ACHN (cell line): ENCODE results near the gene HEATR9.

Source experiments
- DNase-seq: peaks from one replicate; pipeline ENCODE4 v3.0.0-alpha.2; 2015
- in situ Hi-C: cut with HindIII; loops from 2 replicates; pipeline ENCODE4 v1.10.0; 2017; ENCODE audit warnings: low sequenced_read_pairs, low pct_ligation_motif_present, low pct_unique_long_range_greater_than_20kb

The HEATR9 gene

DNA sequence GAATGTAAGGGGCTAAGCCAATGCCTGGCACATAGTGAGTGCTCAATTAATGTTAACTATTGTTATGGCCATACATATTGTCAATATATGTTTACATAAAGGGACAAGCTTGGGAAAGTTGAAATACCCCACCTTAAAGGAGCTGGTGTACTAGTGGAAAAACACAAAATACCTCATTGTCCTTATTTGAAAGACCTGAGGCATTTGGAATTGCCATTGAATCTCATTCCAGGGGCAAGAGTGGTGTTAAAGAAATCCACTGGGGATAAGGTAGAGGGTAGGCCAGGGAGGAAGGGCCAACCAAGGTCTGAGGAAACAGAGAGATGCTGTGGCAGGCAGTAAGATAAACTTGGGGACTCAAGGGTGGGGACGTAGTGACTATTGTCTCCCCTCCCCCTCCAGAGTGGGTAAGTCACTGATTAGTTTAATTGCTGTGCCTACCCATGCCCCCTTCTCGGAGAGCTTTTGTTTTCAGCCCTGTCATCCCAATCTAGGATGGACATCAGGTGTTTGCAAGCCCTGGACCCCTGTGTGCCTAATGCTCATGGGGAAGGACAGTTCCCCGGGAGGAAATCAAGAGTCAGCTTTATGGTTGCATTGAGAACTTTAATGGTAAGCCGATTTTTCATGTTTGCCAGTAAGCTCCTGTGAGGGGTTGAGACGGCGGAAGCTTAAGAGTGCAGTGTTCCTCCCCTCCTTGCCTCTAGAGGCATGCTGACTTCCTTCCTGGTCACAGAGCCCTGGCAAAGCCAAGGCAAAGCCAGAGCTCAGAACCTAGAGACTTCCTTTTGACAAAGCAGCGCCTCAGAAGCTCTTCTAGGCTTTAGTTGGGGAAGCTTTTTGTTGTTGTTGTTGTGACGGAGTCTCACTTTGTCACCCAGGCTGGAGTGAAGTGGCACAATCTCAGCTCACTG lies 2.5 kb upstream of the HEATR9 start:
- in situ Hi-C loops, result no loop called here
- no peak for DNase-seq

- in situ Hi-C loops, result no loop called here
- no peak for DNase-seq
Observed at GRCh38 chr17:35867574-35867973, 1.1 kb downstream of the HEATR9 start.

GRCh38 chr17:35866341-35866950 lies 2.2 kb downstream of the HEATR9 start:
- in situ Hi-C loops, result no loop called here
- no peak for DNase-seq

DNA sequence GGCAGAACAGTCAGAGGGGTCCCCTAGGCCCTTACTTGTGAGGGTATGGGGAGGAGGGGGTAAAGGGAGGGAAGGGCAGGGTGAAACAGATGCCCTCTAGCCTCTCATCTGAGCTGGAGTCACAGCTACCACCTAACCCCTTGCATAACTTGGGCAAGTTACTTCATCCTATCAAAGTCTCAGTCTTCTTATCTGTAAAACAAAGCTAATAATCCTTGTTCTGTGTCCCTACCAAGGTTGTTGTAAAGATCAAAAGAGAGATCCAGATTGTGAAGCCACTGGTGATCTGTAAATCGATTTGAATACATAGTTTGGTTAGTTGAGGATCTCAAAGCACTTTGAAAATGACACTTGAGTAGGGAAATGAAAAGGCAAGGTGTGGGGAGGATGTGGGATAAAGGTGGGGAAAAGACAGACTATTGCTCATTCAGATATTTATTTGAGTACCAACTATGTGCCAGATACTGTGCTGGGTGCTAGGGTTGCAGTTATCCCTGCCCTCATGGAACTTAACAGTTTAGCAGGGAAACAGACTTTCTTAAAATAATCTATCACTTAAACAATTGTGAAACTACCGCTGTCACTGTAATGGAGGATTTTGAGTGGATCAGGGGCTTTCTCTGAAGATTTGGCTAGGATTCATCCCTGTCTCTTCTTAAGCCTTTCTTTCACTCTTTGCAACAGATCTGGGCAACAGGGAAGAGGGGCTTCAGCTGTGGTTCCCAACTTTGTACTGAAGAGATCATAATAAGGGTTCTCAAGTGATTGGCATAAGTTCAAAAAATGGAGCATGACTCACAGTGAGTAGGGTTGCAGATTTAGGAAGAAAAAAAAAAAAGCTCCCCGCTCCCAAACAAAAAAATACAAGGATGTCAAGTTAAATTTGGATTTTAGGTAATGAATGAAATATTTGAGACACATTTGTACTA lies 3.0 kb downstream of the HEATR9 start:
- DNase-seq, result no peak
- in situ Hi-C loops, result no loop called here

DNA sequence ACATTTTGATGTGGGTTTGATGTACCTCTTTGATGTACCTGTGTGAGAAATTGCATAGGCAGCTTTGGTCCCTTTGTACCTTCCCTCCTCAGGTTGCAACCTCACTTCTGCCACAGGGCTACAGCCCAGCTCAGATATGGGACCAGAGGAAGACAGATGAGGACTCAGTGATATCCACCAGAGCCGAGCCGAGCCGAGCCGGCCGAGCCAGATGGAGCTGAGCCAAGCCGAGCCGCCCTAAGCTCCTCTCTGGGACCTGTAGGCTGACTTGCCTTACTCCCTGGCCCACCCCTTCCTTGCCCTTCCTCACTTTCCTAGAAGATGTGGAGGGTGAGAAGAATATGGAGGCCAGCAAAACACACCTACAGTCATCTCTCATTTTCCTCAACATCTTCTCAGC lies 3.8 kb downstream of the HEATR9 start:
- in situ Hi-C loops, result no loop called here

DNA sequence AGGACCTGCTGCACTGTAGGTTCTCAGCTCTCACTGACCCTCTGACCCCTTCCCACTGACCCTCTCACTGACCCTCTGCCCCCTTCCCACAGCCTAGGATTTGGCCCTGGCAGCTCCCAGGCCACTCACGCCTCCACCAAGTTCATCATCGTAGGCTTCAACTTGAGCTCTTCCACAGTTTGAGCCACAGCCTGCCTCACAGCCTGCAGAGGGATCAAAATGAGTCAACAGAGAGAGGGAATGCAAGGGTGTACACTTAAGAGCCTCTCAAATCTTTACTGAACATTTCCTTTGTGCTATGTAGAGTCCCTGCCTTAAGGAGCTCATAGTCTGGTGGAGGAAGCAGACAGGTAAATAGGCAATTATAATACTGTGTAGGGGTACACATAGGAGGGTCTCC lies 12.1 kb downstream of the HEATR9 start:
- no peak for DNase-seq
- in situ Hi-C loops, result no loop called here

More for the DNA sequence above, 3.8 kb downstream of the HEATR9 start:
- no peak for DNase-seq

DNA sequence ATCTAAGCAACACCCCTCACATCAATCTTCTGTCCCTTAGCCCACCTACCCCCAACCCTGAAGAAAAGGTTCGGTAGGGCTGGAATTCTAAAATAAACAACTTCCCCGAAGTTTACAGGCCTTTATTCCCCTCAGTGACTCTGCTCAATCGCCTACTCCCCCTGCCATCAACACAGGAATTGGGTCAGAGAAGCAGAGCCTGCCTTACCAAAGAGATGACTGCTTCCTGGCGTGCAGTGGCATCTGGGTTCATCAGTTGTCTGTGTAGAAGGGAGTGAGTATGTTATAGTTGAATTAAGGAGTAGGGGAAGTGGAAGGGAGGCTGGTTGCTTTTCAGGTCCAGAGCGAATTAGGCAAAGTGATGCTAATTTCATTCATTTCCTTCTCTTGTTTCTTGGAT lies 12.7 kb downstream of the HEATR9 start:
- no peak for DNase-seq
- in situ Hi-C loops, result no loop called here

DNA sequence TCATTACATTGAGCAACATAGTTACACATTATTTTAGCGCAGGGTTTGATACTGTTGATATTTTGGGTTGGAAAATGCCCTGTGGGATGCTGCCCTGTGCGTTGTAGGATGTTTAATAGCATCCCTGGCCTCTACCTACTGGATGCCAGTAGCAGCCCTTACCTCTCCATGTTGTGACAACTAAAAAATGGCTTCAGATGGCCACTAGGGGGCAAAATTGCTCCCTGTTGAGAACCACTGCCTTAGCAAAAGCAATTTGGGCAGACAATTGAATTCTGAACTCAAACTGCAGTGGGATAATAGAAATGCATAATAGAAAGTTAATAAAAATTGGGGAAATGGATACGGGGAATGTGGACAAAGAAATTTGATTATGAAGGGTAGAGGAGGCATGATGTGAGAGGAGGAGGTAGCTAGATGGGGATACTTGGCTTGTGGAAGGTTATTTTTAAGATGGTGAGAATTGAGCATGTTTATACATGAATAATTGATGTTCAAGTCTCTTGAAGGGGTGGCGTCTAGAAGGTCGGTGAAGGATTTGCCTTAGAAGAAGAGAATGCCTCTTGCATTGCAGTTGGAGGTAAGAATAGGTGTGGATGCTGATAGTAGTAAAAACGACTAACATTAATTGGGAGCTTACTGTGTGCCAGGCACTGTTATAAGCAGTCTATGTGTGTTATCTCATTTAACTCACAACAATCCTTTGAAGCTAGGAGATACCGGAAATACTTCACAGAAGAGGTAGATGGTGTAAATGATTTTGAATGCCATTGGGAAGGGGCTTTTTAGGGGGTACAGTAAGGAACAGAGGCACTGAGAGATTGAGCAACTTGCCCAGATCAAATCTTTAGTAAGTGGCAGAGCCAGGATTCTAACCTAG lies 19.0 kb downstream of the HEATR9 start:
- DNase-seq, result peak; percentile 72
- in situ Hi-C loops, result no loop called here

DNA sequence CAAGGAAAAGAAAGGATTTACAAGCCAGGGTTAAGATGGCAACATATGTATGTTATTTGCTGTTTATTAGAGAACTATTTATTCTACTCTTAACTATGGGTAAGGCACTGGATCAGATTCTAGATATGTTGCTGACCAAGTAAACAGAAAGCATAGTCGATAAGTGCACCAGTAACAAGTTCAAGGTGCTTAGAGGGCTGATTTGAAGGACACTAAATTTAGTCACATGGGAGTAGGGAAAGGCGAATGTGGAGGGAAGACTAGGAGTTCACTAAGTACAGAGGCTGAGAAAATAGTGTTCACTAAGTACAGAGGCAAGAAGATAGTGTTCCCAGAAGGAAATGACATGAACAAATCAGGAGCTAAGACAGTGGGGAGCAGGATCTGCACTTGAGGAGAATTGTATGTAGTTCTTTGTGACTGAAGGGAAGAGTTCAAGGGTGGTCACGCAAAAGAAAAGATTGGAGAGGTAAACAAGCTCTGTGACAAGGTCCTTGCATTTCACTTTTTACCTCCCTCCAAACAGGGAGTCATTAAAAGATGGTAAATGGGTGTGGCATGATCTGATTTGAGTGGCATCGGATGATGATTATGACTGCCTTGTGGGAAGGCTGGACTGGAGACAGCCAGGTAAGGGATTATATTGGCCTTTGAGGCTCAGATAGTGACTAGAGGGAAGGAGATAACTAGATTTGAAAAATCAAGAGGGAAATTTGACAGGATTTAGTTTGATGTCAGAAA lies 20.9 kb downstream of the HEATR9 start:
- in situ Hi-C loops, result no loop called here
- DNase-seq, result no peak

DNA sequence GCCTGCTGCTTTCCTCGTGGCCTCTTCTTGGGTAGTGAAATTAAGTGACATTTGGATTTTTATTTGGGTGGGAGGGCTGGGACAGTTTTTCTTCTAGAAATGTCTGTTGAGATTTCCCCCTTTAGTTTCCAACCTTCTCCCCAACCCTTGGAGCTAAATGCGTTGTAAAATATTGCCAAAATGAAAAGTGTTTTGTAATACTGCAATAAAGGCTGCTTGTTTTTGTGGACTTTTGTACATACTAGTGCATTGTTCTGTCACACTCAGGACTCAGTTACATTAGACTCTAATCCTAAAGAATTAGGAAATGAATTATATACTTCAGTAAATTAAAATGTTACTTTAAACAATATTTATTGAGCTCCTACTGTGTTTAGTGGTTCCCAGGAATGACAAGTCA lies 21.7 kb downstream of the HEATR9 start:
- in situ Hi-C loops, result no loop called here
- DNase-seq, result no peak

- no peak for DNase-seq
- in situ Hi-C loops, result no loop called here
Observed at GRCh38 chr17:35846055-35846809, 22.5 kb downstream of the HEATR9 start.

- DNase-seq, result no peak
- in situ Hi-C loops, result no loop called here
Observed at GRCh38 chr17:35844547-35844946, 24.1 kb downstream of the HEATR9 start.

DNA sequence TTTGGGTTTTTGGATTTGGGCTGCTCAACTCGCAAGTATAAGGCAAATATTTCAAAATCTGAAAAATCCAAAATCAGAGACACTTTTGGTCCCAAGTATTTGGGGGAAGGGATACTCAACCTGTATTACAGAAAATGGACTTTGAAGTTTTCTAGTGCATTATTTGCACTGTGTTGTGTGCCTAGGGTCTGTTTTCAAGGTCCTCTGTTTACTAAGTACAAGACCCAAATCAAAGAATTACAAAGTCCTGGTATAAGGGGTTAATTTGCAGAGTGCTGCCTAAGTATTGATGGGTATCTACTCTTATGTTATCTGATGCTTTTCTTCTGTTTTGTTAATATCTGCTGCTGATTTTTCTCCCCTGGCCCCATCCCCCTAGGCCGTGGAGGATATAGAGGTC lies 25.0 kb downstream of the HEATR9 start:
- no peak for DNase-seq
- in situ Hi-C loops, result no loop called here

DNA sequence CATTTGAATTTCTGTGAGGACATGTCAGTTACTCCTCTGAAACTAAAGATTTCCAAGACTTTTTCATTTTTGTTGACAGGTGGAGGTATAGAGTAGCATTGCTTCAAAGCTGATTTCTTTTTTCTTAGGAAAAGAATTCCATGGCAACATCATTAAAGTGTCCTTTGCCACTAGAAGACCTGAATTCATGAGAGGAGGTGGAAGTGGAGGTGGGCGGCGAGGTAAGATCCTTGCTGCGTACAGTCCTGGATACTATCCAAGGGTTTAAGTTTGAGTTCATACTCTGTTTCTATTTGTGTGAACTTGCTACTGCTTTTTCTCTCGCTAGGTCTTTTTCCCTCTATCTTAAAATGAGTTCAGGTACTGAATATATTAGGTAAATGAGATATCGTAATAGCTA lies 26.5 kb downstream of the HEATR9 start:
- DNase-seq, result no peak
- in situ Hi-C loops, result no loop called here

DNA sequence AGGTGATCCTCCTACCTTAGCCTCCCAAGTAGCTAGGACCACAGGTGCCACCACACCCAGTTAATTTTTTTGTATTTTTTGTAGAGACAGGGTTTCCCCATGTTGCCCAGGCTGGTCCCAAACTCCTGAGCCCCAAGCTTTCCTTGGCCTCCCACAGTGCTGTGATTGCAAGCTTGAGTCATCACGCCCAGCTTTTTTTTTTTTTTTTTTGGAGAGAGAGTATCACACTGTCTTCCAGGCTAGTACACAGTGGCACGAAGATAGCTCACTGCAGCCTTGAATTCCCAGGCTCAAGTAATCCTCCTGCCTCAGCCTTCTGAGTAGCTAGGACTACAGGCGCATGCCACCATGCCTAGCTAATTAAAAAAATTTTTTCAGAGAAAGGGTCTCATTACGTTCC lies 27.2 kb downstream of the HEATR9 start:
- in situ Hi-C loops, result no loop called here
- peak; percentile 27 for DNase-seq

GRCh38 chr17:35841101-35841500 lies 27.6 kb downstream of the HEATR9 start:
- in situ Hi-C loops, result no loop called here
- DNase-seq, result no peak

GRCh38 chr17:35825206-35825605 lies 43.5 kb downstream of the HEATR9 start:
- in situ Hi-C loops, result no loop called here
- no peak for DNase-seq
